GM19035 (cell line): Measurements from ENCODE around the gene NUMA1.

Source experiments
- ATAC-seq: cut with Tn5 transposase; IDR thresholded peaks from one replicate; pipeline ENCODE4 v1.9.1; 2021; ENCODE audit not compliant: unreplicated experiment

Gene NUMA1

GRCh38 chr11:72001834-72002591 lies 78.3 kb downstream of the NUMA1 start:
- ATAC-seq = no peak

- ATAC-seq = no peak
Measured at GRCh38 chr11:72001285-72001684, 79.1 kb downstream of the NUMA1 start.

- no peak for ATAC-seq
Measured at GRCh38 chr11:72000202-72000867, 80.0 kb downstream of the NUMA1 start.

- ATAC-seq = no peak
Measured at GRCh38 chr11:71999798-72000197, 80.5 kb downstream of the NUMA1 start.

- ATAC-seq = no peak
Measured at GRCh38 chr11:71999362-71999761, 81.0 kb downstream of the NUMA1 start.

- ATAC-seq = no peak
Measured at GRCh38 chr11:71998649-71999310, 81.6 kb downstream of the NUMA1 start, which contains the start of gene IL18BP. IL18BP (plus strand) TSS chr11:71998909; CDS start chr11:71999985, 1,076 bp downstream.

GRCh38 chr11:71998061-71998460 lies 82.3 kb downstream of the NUMA1 start:
- no peak for ATAC-seq

- ATAC-seq = no peak
Measured at GRCh38 chr11:71997594-71997993, 82.7 kb downstream of the NUMA1 start.

- ATAC-seq = no peak
Measured at GRCh38 chr11:71996946-71997345, 83.4 kb downstream of the NUMA1 start.

- no peak for ATAC-seq
Measured at GRCh38 chr11:71996517-71996916, 83.8 kb downstream of the NUMA1 start.

GRCh38 chr11:71995726-71996291 lies 84.5 kb downstream of the NUMA1 start:
- ATAC-seq = no peak

- ATAC-seq = no peak
Measured at GRCh38 chr11:71994786-71995185, 85.6 kb downstream of the NUMA1 start.

GRCh38 chr11:71992136-71992730 lies 88.1 kb downstream of the NUMA1 start:
- no peak for ATAC-seq

- peak; percentile 61 for ATAC-seq
Measured at GRCh38 chr11:71991494-71991893, 88.8 kb downstream of the NUMA1 start.

- no peak for ATAC-seq
Measured at GRCh38 chr11:71990701-71991100, 89.6 kb downstream of the NUMA1 start.

- ATAC-seq = no peak
Measured at GRCh38 chr11:71988050-71988449, 92.3 kb downstream of the NUMA1 start.

GRCh38 chr11:71987521-71987920 lies 92.8 kb downstream of the NUMA1 start:
- no peak for ATAC-seq

- ATAC-seq = no peak
Measured at GRCh38 chr11:71986131-71986530, 94.2 kb downstream of the NUMA1 start.

GRCh38 chr11:71979602-71980001 lies 100.7 kb downstream of the NUMA1 start:
- ATAC-seq = no peak

- ATAC-seq = no peak
Measured at GRCh38 chr11:71979094-71979493, 101.2 kb downstream of the NUMA1 start.

GRCh38 chr11:71977743-71978418 lies 102.5 kb downstream of the NUMA1 start:
- no peak for ATAC-seq
